ENCODE measurements around the gene AGAP4.
"Not testable (repeated sequence)": the region's sequence is repeated elsewhere in the genome, so short reads cannot be mapped to it uniquely, and the experiment has no call there.

AGAP4 gene

GRCh38 chr10:45847400-45847799, at the start of gene AGAP4:
Gene AGAP4, minus strand, starts transcription at chr10:45847500. Its CDS starts 153 bp downstream, at chr10:45847347.
- DNase-seq (ENCODE audit: low read depth, low spot score) = not testable (repeated sequence)

- not testable (repeated sequence) for DNase-seq (ENCODE audit: low read depth, low spot score)
Measured at GRCh38 chr10:45890721-45891120, 43.4 kb upstream of the AGAP4 start.

GRCh38 chr10:45889539-45890230, 42.4 kb upstream of the AGAP4 start:
- not testable (repeated sequence) for DNase-seq (ENCODE audit: low read depth, low spot score)

GRCh38 chr10:45882880-45883279, 35.6 kb upstream of the AGAP4 start:
- DNase-seq (ENCODE audit: low read depth, low spot score) = not testable (repeated sequence)

- DNase-seq (ENCODE audit: low read depth, low spot score) = not testable (repeated sequence)
Measured at GRCh38 chr10:45865404-45865803, 18.1 kb upstream of the AGAP4 start.

- not testable (repeated sequence) for DNase-seq (ENCODE audit: low read depth, low spot score)
Measured at GRCh38 chr10:45864264-45864663, 17.0 kb upstream of the AGAP4 start.

GRCh38 chr10:45863632-45864031, 16.3 kb upstream of the AGAP4 start:
- not testable (repeated sequence) for DNase-seq (ENCODE audit: low read depth, low spot score)

GRCh38 chr10:45857931-45858330, 10.6 kb upstream of the AGAP4 start:
- not testable (repeated sequence) for DNase-seq (ENCODE audit: low read depth, low spot score)

- not testable (repeated sequence) for DNase-seq (ENCODE audit: low read depth, low spot score)
Measured at GRCh38 chr10:45848467-45848866, 1.2 kb upstream of the AGAP4 start.

GRCh38 chr10:45822918-45823317, 24.4 kb downstream of the AGAP4 start:
- DNase-seq (ENCODE audit: low read depth, low spot score) = not testable (repeated sequence)

- not testable (repeated sequence) for DNase-seq (ENCODE audit: low read depth, low spot score)
Measured at GRCh38 chr10:45820107-45820830, 27.0 kb downstream of the AGAP4 start.

GRCh38 chr10:45819552-45819951, 27.7 kb downstream of the AGAP4 start:
- no peak for DNase-seq (ENCODE audit: low read depth, low spot score)

- DNase-seq (ENCODE audit: low read depth, low spot score) = no peak
Measured at GRCh38 chr10:45817912-45818311, 29.4 kb downstream of the AGAP4 start.

GRCh38 chr10:45817130-45817859, 30.0 kb downstream of the AGAP4 start:
- no peak for DNase-seq (ENCODE audit: low read depth, low spot score)

GRCh38 chr10:45814146-45814545, 33.2 kb downstream of the AGAP4 start:
- not testable (repeated sequence) for DNase-seq (ENCODE audit: low read depth, low spot score)

GRCh38 chr10:45812959-45813358, 34.3 kb downstream of the AGAP4 start:
- not testable (repeated sequence) for DNase-seq (ENCODE audit: low read depth, low spot score)

- DNase-seq (ENCODE audit: low read depth, low spot score) = no peak
Measured at GRCh38 chr10:45811075-45811474, 36.2 kb downstream of the AGAP4 start.

- DNase-seq (ENCODE audit: low read depth, low spot score) = no peak
Measured at GRCh38 chr10:45809837-45810236, 37.5 kb downstream of the AGAP4 start.

GRCh38 chr10:45804996-45805395, 42.3 kb downstream of the AGAP4 start:
- DNase-seq (ENCODE audit: low read depth, low spot score) = not testable (repeated sequence)

GRCh38 chr10:45803060-45804010, 44.0 kb downstream of the AGAP4 start:
- not testable (repeated sequence) for DNase-seq (ENCODE audit: low read depth, low spot score)

- not testable (repeated sequence) for DNase-seq (ENCODE audit: low read depth, low spot score)
Measured at GRCh38 chr10:45794761-45795160, 52.5 kb downstream of the AGAP4 start.

Measured in activated naive CD8-positive, alpha-beta T cell treated with anti-CD3 and anti-CD28 coated beads, Interleukin-2, amount 50 U/mL, for 16 hours (primary cell).